Fibroblast of the conjunctiva (primary cell): ENCODE measurements around the gene WTAP.
"Not testable (repeated sequence)": the region's sequence is repeated elsewhere in the genome, so short reads cannot be mapped to it uniquely, and the experiment has no call there.

Experiments
- DNase-seq: peaks from one replicate; pipeline ENCODE4 v3.0.0-alpha.2; 2010; ENCODE audit warnings: low read depth

The WTAP gene

GRCh38 chr6:159726918-159727716 is at the start of gene WTAP:
TSS of gene WTAP (plus strand) at chr6:159727506. CDS start at chr6:159736266, 8,760 bp downstream.
- DNase-seq: peak; percentile 87

- no peak for DNase-seq
Measured at GRCh38 chr6:159677506-159678165, 49.7 kb upstream of the WTAP start.

- no peak for DNase-seq
Measured at GRCh38 chr6:159678574-159678973, 48.7 kb upstream of the WTAP start.

GRCh38 chr6:159679091-159680077 is 47.9 kb upstream of the WTAP start:
- DNase-seq: no peak

- no peak for DNase-seq
Measured at GRCh38 chr6:159680104-159680503, 47.2 kb upstream of the WTAP start.

- DNase-seq: no peak
Measured at GRCh38 chr6:159681191-159681880, 46.0 kb upstream of the WTAP start.

- no peak for DNase-seq
Measured at GRCh38 chr6:159682295-159682694, 45.0 kb upstream of the WTAP start.

GRCh38 chr6:159682810-159683209 is 44.5 kb upstream of the WTAP start:
- no peak for DNase-seq

- DNase-seq: no peak
Measured at GRCh38 chr6:159684013-159684304, 43.3 kb upstream of the WTAP start.

- no peak for DNase-seq
Measured at GRCh38 chr6:159686040-159686439, 41.3 kb upstream of the WTAP start.

GRCh38 chr6:159686703-159687102 is 40.6 kb upstream of the WTAP start:
- no peak for DNase-seq

- DNase-seq: no peak
Measured at GRCh38 chr6:159687341-159687740, 40.0 kb upstream of the WTAP start.

GRCh38 chr6:159688266-159688905 is 38.9 kb upstream of the WTAP start:
- no peak for DNase-seq

GRCh38 chr6:159689001-159689400 is 38.3 kb upstream of the WTAP start:
- no peak for DNase-seq

GRCh38 chr6:159690135-159690534 is 37.2 kb upstream of the WTAP start:
- not testable (repeated sequence) for DNase-seq

GRCh38 chr6:159691133-159691962 is 36.0 kb upstream of the WTAP start:
- DNase-seq: peak; percentile 81

- DNase-seq: no peak
Measured at GRCh38 chr6:159691963-159692287, 35.4 kb upstream of the WTAP start.

- no peak for DNase-seq
Measured at GRCh38 chr6:159692303-159693127, 34.8 kb upstream of the WTAP start.

GRCh38 chr6:159693128-159693893 is 34.0 kb upstream of the WTAP start, which contains the start of gene SOD2:
TSS of gene SOD2 (minus strand) at chr6:159693241. CDS start at chr6:159693167, 74 bp downstream.
- peak; percentile 78 for DNase-seq
